HEK293T (cell line): ENCODE data around the gene SSTR1.

Experiments
- ARNT ChIP-seq: fragments of 450-650 bp; IDR thresholded peaks from 2 replicates; pipeline ENCODE4 v1.6.1; 2017; ENCODE audit warnings: mild to moderate bottlenecking
- BHLHE40 ChIP-seq: fragments of 450-650 bp; IDR thresholded peaks from 2 replicates; pipeline ENCODE4 v1.6.1; 2016; ENCODE audit warnings: mild to moderate bottlenecking, moderate library complexity, borderline replicate concordance
- CTBP1 ChIP-seq: fragments of 450-650 bp; IDR thresholded peaks from 2 replicates; pipeline ENCODE4 v1.6.1; 2016; ENCODE audit warnings: borderline replicate concordance
- FOXA1 ChIP-seq: fragments of 450-650 bp; IDR thresholded peaks from 2 replicates; pipeline ENCODE4 v1.6.1; 2016; ENCODE audit warnings: mild to moderate bottlenecking
- FOXM1 ChIP-seq: fragments of 450-650 bp; IDR thresholded peaks from 2 replicates; pipeline ENCODE4 v1.6.1; 2017; ENCODE audit warnings: mild to moderate bottlenecking, borderline replicate concordance
- HDGF ChIP-seq: fragments of 450-650 bp; IDR thresholded peaks from 2 replicates; pipeline ENCODE4 v1.6.1; 2017; ENCODE audit warnings: antibody characterized with exemption, borderline replicate concordance
- L3MBTL2 ChIP-seq: fragments of 450-650 bp; conservative IDR thresholded peaks from 2 replicates; pipeline ENCODE4 v1.6.1; 2016; ENCODE audit warnings: mild to moderate bottlenecking
- NFRKB ChIP-seq: fragments of 450-650 bp; IDR thresholded peaks from 2 replicates; pipeline ENCODE4 v1.6.1; 2016; ENCODE audit warnings: mild to moderate bottlenecking, moderate library complexity
- SP1 ChIP-seq: fragments of 450-650 bp; IDR thresholded peaks from 2 replicates; pipeline ENCODE4 v1.6.1; 2017
- TARDBP ChIP-seq: fragments of 450-650 bp; IDR thresholded peaks from 2 replicates; pipeline ENCODE4 v1.6.1; 2016
- TF ChIP-seq, protein P1 (sequence below): fragments of 450-650 bp; IDR thresholded peaks from 2 replicates; pipeline ENCODE4 v1.6.1; 2016

DNA sequence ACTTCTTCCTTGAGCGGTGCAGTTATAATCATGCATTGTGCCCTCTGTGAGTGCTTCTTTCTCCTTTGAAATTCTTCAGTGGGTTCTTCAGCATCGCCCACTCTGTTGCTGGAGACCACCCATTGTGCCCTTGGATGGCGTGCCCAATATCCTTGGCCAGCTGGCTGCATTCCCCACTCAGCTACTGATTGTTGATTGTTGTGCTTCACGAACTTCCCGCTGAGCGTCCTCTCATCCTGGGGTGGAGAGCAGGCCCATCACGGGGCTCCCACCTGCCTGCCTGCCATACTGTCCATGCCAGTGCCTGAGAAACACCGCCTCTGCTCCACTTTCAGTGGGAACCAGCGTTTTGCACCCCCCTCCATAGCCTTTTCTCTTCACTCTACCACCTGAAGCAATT is 8.6 kb upstream of the SSTR1 start:
- TF ChIP-seq FOXM1, result no peak
- TF ChIP-seq ARNT, result no peak
- TF ChIP-seq BHLHE40, result no peak
- TF ChIP-seq TARDBP, result no peak
- no peak for TF ChIP-seq SP1
- no peak for TF ChIP-seq CTBP1
- no peak for TF ChIP-seq L3MBTL2
- no peak for TF ChIP-seq HDGF
- TF ChIP-seq NFRKB, result no peak
- TF ChIP-seq FOXA1, result no peak
- TF ChIP-seq, protein P1, sequence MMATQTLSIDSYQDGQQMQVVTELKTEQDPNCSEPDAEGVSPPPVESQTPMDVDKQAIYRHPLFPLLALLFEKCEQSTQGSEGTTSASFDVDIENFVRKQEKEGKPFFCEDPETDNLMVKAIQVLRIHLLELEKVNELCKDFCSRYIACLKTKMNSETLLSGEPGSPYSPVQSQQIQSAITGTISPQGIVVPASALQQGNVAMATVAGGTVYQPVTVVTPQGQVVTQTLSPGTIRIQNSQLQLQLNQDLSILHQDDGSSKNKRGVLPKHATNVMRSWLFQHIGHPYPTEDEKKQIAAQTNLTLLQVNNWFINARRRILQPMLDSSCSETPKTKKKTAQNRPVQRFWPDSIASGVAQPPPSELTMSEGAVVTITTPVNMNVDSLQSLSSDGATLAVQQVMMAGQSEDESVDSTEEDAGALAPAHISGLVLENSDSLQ, result no peak
